WERI-Rb-1 (cell line): ENCODE measurements around the gene GRB14.
A peak's percentile ranks its signal among the peaks of the same experiment; 100 is the strongest.

ENCODE experiments used
- DNase-seq: peaks from one replicate; pipeline ENCODE4 v3.0.0-alpha.2; 2020
- H3K27ac ChIP-seq: fragments of 250-450 bp; sonication (Bioruptor Pico); 2 replicates; pipeline ENCODE4 v1.5.1; 2020; ENCODE audit warnings: mild to moderate bottlenecking, moderate library complexity
- H3K27me3 ChIP-seq: fragments of 250-450 bp; sonication (Bioruptor Pico); 2 replicates; pipeline ENCODE4 v1.5.1; 2021; ENCODE audit warnings: mild to moderate bottlenecking, low read depth, moderate library complexity; ENCODE audit not compliant: insufficient read depth, severe bottlenecking
- H3K36me3 ChIP-seq: fragments of 250-450 bp; sonication (Bioruptor Pico); 2 replicates; pipeline ENCODE4 v1.5.1; 2020; ENCODE audit warnings: mild to moderate bottlenecking, moderate library complexity
- H3K4me3 ChIP-seq: 2 replicates; pipeline ENCODE4 v1.5.1; 2011; ENCODE audit warnings: low read depth, mild to moderate bottlenecking, control low read depth, low read length
- H3K9me3 ChIP-seq: fragments of 250-450 bp; sonication (Bioruptor Pico); 2 replicates; pipeline ENCODE4 v1.5.1; 2021; ENCODE audit warnings: mild to moderate bottlenecking, moderate library complexity; ENCODE audit not compliant: severe bottlenecking
- CTCF ChIP-seq: IDR thresholded peaks from 2 replicates; pipeline ENCODE4 v1.5.1; 2011; ENCODE audit warnings: low read depth, mild to moderate bottlenecking, control low read depth, inconsistent platforms, low read length

Gene GRB14

GRCh38 chr2:164620873-164621763 lies at the start of gene GRB14:
Gene GRB14 (minus strand): TSS chr2:164621482. CDS start chr2:164621309, 173 bp downstream.
- no peak for TF ChIP-seq CTCF
- H3K4me3 ChIP-seq, result peak within 1 kb of the TSS; percentile 77
- H3K27ac ChIP-seq, result peak within 1 kb of the TSS; percentile 65
- no peaks in the 10 kb centered on the region for H3K9me3 ChIP-seq
- no peaks in the 10 kb centered on the region for H3K27me3 ChIP-seq
- peak; percentile 77 for DNase-seq
- no peaks in the 10 kb centered on the region for H3K36me3 ChIP-seq

DNA sequence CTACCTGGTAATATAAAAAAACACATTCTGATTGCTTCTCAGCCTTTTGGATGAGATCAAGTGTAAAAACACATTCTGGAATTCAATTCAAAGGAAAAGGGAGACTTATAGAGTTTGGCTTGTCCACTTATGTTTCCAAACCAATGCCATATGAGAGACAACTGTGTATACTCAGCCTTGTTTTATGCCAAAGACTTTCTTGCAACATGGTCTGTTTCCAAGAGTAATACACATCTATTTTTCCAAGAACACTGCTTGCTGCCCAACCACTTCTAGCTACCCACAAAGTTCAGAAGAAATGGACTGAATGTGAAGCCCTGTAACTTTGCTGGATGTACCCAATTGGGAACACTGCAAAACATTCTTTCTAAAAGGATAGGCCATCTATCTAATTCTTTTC lies 48.0 kb upstream of the GRB14 start:
- Histone ChIP-seq H3K27ac (no peak overlapping the region), H3K4me3 (no peak overlapping the region), H3K9me3 (no peaks in the 10 kb centered on the region), H3K36me3 (no peaks in the 10 kb centered on the region), H3K27me3 (no peaks in the 10 kb centered on the region)
- no peak for TF ChIP-seq CTCF
- no peak for DNase-seq

- Histone ChIP-seq H3K27ac (no peak overlapping the region), H3K9me3 (no peaks in the 10 kb centered on the region)
Measured at GRCh38 chr2:164667566-164667965, 46.3 kb upstream of the GRB14 start.

GRCh38 chr2:164664070-164664469 lies 42.8 kb upstream of the GRB14 start:
- no peak overlapping the region for H3K4me3 ChIP-seq
- no peaks in the 10 kb centered on the region for H3K36me3 ChIP-seq
- no peak for DNase-seq
- no peak for TF ChIP-seq CTCF
- H3K27me3 ChIP-seq, result no peaks in the 10 kb centered on the region
- no peaks in the 10 kb centered on the region for H3K9me3 ChIP-seq
- H3K27ac ChIP-seq, result no peak overlapping the region

More at GRCh38 chr2:164667566-164667965, 46.3 kb upstream of the GRB14 start:
- no peaks in the 10 kb centered on the region for H3K27me3 ChIP-seq
- H3K4me3 ChIP-seq, result no peak overlapping the region
- no peak for TF ChIP-seq CTCF
- no peak for DNase-seq
- no peaks in the 10 kb centered on the region for H3K36me3 ChIP-seq

- no peak overlapping the region for H3K4me3 ChIP-seq
- H3K27me3 ChIP-seq, result no peaks in the 10 kb centered on the region
- no peak overlapping the region for H3K27ac ChIP-seq
- TF ChIP-seq CTCF, result no peak
- no peaks in the 10 kb centered on the region for H3K9me3 ChIP-seq
- DNase-seq, result no peak
- no peaks in the 10 kb centered on the region for H3K36me3 ChIP-seq
Measured at GRCh38 chr2:164662868-164663631, 41.8 kb upstream of the GRB14 start.
